ENCODE results near the gene TASOR2.

TASOR2 gene

GRCh38 chr10:5641501-5641900 is 43.1 kb upstream of the TASOR2 start:
- no peak for TF ChIP-seq CTCF (conservative IDR thresholded peaks at IDR 0.05; ENCODE audit: low read depth, low read length)
- no peak for DNase-seq (ENCODE audit: low read depth)
- H3K4me3 ChIP-seq (ENCODE audit: low read depth, low read length): no peak overlapping the region

DNA sequence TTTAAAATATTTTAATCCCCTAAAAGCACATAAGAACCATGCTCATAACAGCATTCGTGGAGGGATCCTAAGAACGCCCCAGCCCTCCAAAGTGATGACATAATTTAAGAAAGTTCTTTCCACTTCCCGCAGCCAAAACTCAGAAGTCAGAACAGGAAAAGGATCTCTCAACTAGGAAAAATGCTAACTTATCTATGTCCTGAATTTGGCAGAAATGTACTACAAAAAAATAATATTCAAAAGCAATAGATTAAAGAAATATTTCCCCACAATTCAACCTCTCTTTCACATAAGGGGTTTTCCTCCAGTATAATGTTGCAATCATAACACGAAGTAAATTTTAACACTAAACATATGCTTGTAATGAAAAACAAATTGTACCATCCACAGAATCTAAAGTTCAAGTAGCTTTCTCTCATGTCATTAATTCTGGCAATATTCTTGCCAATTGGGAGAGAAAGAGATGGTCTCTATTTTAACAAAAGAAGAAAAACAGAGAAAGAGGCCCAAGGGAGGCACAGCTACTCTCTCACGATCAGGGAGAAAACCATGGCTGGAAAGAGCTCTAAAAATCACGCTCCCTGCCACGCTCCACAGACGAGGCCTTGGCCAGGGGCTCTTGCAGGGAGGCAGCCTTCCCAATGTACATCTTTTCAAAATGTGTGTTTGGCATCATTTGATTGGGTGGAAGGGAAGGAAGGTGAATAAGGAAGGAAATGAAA is 41.1 kb upstream of the TASOR2 start:
- TF ChIP-seq CTCF (conservative IDR thresholded peaks at IDR 0.05; ENCODE audit: low read depth, low read length): no peak

GRCh38 chr10:5644930-5645329 is 39.7 kb upstream of the TASOR2 start:
- TF ChIP-seq CTCF (conservative IDR thresholded peaks at IDR 0.05; ENCODE audit: low read depth, low read length): no peak
- no peak for DNase-seq (ENCODE audit: low read depth)
- H3K4me3 ChIP-seq (ENCODE audit: low read depth, low read length): no peak overlapping the region

More for the DNA sequence above, 41.1 kb upstream of the TASOR2 start:
- no peak overlapping the region for H3K4me3 ChIP-seq (ENCODE audit: low read depth, low read length)
- no peak for DNase-seq (ENCODE audit: low read depth)

GRCh38 chr10:5645375-5645774 is 39.3 kb upstream of the TASOR2 start:
- TF ChIP-seq CTCF (conservative IDR thresholded peaks at IDR 0.05; ENCODE audit: low read depth, low read length): no peak
- no peak overlapping the region for H3K4me3 ChIP-seq (ENCODE audit: low read depth, low read length)
- no peak for DNase-seq (ENCODE audit: low read depth)

- no peak for TF ChIP-seq CTCF (conservative IDR thresholded peaks at IDR 0.05; ENCODE audit: low read depth, low read length)
- no peak overlapping the region for H3K4me3 ChIP-seq (ENCODE audit: low read depth, low read length)
- no peak for DNase-seq (ENCODE audit: low read depth)
Observed at GRCh38 chr10:5645944-5646617, 38.6 kb upstream of the TASOR2 start.

DNA sequence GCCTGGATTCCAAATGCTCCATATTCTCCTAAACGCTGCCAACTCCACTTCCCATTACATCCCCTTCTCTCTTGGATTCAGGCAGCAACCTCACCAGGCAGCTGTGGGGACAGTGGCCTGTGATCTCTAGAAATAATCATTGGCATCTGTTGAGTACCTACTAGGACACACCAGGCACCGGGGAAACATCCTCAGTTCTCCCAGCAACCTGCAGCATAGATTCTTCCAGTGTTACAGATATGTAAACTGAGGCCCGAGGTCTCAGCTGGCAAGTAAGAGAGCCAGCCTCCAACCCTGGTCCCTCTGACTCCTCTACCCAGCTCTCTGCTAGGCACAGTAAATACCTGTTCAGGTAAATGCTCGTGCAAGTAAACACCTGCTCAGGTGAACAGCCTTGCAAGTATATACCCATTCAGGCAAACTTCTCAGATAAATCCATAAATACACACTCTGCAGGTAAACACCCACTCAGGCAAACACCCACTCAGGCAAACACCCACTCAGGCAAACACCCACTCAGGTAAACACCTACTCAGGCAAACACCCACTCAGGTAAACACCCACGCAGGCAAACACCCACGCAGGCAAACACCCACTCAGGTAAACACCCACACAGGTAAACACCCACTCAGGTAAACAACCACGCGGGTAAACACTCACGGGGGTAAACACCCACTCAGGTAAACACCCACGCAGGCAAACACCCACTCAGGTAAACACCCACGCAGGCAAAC is 37.0 kb upstream of the TASOR2 start:
- no peak for DNase-seq (ENCODE audit: low read depth)
- TF ChIP-seq CTCF (conservative IDR thresholded peaks at IDR 0.05; ENCODE audit: low read depth, low read length): no peak
- H3K4me3 ChIP-seq (ENCODE audit: low read depth, low read length): no peak overlapping the region
